Smooth muscle cell (in vitro differentiated cells): Measurements from ENCODE around the gene TTC9. TPM values are rescaled to one million over a fixed set of nuclear protein-coding genes. Genes with fewer than 3 reads are reported as not detected.

ENCODE experiments used
- DNase-seq: peaks from one replicate; lab custom pipeline; 2025; ENCODE audit not compliant: unreplicated experiment; lab: John Stamatoyannopoulos, UW
- H2AFZ ChIP-seq: fragments of 200-600 bp; sonication (generic); 2 replicates; pipeline ENCODE4 v1.6.0; 2016; ENCODE audit warnings: antibody characterized with exemption, low read depth, mild to moderate bottlenecking
- H3F3A ChIP-seq: fragments of 200-600 bp; sonication (generic); 2 replicates; pipeline ENCODE4 v1.6.0; 2017; ENCODE audit warnings: antibody characterized with exemption, low read depth
- H3K27ac ChIP-seq: fragments of 200-600 bp; sonication (generic); 2 replicates; pipeline ENCODE4 v1.5.1; 2016; ENCODE audit warnings: low read depth, mild to moderate bottlenecking
- H3K27me3 ChIP-seq: fragments of 200-600 bp; sonication (generic); 2 replicates; pipeline ENCODE4 v1.6.1; 2016; ENCODE audit warnings: low read depth, mild to moderate bottlenecking
- H3K36me3 ChIP-seq: fragments of 200-600 bp; sonication (generic); 2 replicates; pipeline ENCODE4 v1.5.1; 2016; ENCODE audit warnings: low read depth
- H3K4me1 ChIP-seq: fragments of 200-600 bp; sonication (generic); 2 replicates; pipeline ENCODE4 v1.5.1; 2016; ENCODE audit warnings: low read depth
- H3K4me2 ChIP-seq: fragments of 200-600 bp; sonication (generic); 2 replicates; pipeline ENCODE4 v1.6.0; 2016; ENCODE audit warnings: mild to moderate bottlenecking
- H3K4me3 ChIP-seq: fragments of 200-600 bp; sonication (generic); 2 replicates; pipeline ENCODE4 v1.5.1; 2016; ENCODE audit warnings: mild to moderate bottlenecking
- H3K79me2 ChIP-seq: fragments of 200-600 bp; sonication (generic); 2 replicates; pipeline ENCODE4 v1.6.0; 2016; ENCODE audit warnings: low read depth, mild to moderate bottlenecking
- H3K9ac ChIP-seq: fragments of 200-600 bp; sonication (generic); 2 replicates; pipeline ENCODE4 v1.6.0; 2016; ENCODE audit warnings: low read depth
- H3K9me3 ChIP-seq: fragments of 200-600 bp; sonication (generic); replicated peaks from 2 replicates; pipeline ENCODE4 v1.5.1; 2016; ENCODE audit warnings: low read depth
- H4K20me1 ChIP-seq: fragments of 200-600 bp; sonication (generic); 2 replicates; pipeline ENCODE4 v1.6.0; 2016; ENCODE audit warnings: low read depth
- CTCF ChIP-seq: fragments of 200-600 bp; sonication (generic); IDR thresholded peaks from 2 replicates; pipeline ENCODE4 v1.5.1; 2017; ENCODE audit warnings: borderline replicate concordance, mild to moderate bottlenecking, antibody characterized with exemption; ENCODE audit not compliant: insufficient read depth, poor library complexity, severe bottlenecking
- WGBS: methylation state at CpG from one replicate; pipeline ENCODE4 v1.1.7; 2016; ENCODE audit warnings: low lambda C conversion rate; 5-methylcytosine and 5-hydroxymethylcytosine counted together
- polyA plus RNA-seq: library from polyadenylated mRNA; unstranded; fragments of >200 nt; fragmentation: Nextera tagmentation; extraction: Ambion mirVana; gene quantifications from 2 replicates; pipeline ENCODE4 v1.2.1, GENCODE V29; 2016
- total RNA-seq: library from RNA; depleted of rRNA; stranded (reverse); fragments of >200 nt; gene quantifications from 2 replicates; pipeline ENCODE4 v1.2.3, GENCODE V29; 2014

Gene TTC9
- total and polyA plus RNA-seq, 2 experiments from 2014 or later: 1.2 to 4.4 TPM

DNA sequence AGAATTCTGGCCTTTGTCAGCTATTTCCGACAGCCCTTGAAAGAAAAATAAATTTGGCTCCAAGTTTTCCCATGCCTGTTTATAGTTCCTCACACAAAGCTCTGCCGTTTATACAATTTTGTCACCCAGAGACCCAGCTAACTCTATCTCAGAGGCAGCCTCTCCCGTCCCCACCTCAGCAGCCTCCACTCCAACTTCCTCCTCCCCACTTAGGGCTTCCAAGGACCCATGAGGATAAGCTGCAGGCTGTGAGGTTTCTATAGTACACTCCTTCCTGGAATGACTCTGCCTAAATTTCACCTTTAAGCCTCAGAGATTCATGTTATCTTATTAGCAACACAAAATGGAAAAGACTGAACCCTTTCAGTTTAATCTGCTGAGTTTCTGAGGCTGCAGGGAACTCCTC lies 71.8 kb downstream of the TTC9 start:
- Histone ChIP-seq H3F3A (no peaks in the 10 kb centered on the region), H2AFZ (peak overlapping the region; percentile 65), H3K27ac (no peak overlapping the region), H3K79me2 (no peaks in the 10 kb centered on the region), H4K20me1 (no peaks in the 10 kb centered on the region), H3K9ac (no peak overlapping the region), H3K4me1 (no peaks in the 10 kb centered on the region), H3K4me2 (no peak overlapping the region), H3K4me3 (no peak overlapping the region), H3K9me3 (no peaks in the 10 kb centered on the region), H3K27me3 (no peaks in the 10 kb centered on the region), H3K36me3 (no peaks in the 10 kb centered on the region)
- no peak for TF ChIP-seq CTCF
- no peak for DNase-seq
- 23% methylated on average over 3 of the region's 3 CpGs for WGBS

DNA sequence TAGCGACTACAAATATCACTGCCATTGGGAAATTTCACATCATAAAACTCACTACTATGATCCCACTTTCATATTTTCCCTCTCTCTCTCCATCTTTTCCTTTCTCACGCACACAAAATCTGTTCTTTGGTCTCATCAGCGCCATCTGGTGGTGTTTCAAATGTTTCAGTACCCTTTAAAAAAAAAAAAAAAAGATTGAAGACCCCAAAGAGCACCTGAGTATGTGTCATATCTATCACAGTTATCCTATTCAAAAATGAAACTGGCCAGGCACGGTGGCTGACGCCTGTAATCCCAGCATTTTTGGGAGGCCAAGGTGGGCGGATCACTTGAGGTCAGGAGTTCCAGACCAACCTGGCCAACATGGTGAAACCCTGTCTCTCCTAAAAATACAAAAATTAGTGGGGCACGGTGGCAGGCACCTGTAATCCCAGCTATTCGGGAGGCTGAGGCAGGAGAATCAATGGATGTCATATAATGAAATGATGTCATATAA lies 72.4 kb downstream of the TTC9 start:
- no peak overlapping the region for H3K4me2 ChIP-seq
- no peaks in the 10 kb centered on the region for H3K79me2 ChIP-seq
- H3K9ac ChIP-seq: no peak overlapping the region
- peak; percentile 70 for TF ChIP-seq CTCF
- H3K4me3 ChIP-seq: no peak overlapping the region
- no peaks in the 10 kb centered on the region for H3K4me1 ChIP-seq
- H4K20me1 ChIP-seq: no peaks in the 10 kb centered on the region
- H3K27me3 ChIP-seq: no peaks in the 10 kb centered on the region
- no peaks in the 10 kb centered on the region for H3K36me3 ChIP-seq
- no peak for DNase-seq
- H3F3A ChIP-seq: no peaks in the 10 kb centered on the region
- H3K27ac ChIP-seq: no peak overlapping the region
- WGBS: 20% methylated on average over 8 of the region's 8 CpGs
- no peaks in the 10 kb centered on the region for H3K9me3 ChIP-seq
- H2AFZ ChIP-seq: no peak overlapping the region

DNA sequence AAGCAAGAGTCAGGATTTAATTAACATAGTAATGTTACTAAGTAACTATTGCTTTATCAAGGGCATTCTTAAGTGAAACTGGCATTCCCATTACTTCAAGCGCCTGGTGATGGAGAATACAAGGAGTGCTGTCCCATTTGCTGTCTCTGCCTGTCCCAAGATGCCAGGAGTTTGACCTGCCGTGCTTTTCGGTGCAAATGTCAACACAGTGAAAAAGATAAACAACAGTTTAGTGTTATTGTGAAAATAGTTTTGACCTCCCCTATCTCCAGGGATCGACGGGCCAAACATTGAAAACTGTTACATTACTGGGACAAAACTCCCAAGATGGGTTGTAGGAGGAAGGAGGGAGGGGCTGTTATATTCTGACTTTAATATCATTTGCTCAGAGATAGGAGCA lies 74.8 kb downstream of the TTC9 start:
- Histone ChIP-seq H3K4me2 (no peak overlapping the region), H3F3A (no peaks in the 10 kb centered on the region), H3K9me3 (no peaks in the 10 kb centered on the region), H2AFZ (no peak overlapping the region), H3K36me3 (no peaks in the 10 kb centered on the region), H3K79me2 (no peaks in the 10 kb centered on the region), H3K9ac (no peak overlapping the region), H3K4me3 (no peak overlapping the region), H3K27me3 (no peaks in the 10 kb centered on the region), H3K4me1 (no peaks in the 10 kb centered on the region), H3K27ac (no peak overlapping the region), H4K20me1 (no peaks in the 10 kb centered on the region)
- WGBS: 64% methylated on average over 5 of the region's 5 CpGs
- no peak for DNase-seq
- no peak for TF ChIP-seq CTCF

GRCh38 chr14:70716958-70717357 lies 75.2 kb downstream of the TTC9 start:
- Histone ChIP-seq H3K4me3 (no peak overlapping the region), H4K20me1 (no peaks in the 10 kb centered on the region), H3K36me3 (no peaks in the 10 kb centered on the region), H3K79me2 (no peaks in the 10 kb centered on the region), H3K27me3 (no peaks in the 10 kb centered on the region), H3K4me2 (no peak overlapping the region), H2AFZ (no peak overlapping the region), H3K27ac (no peak overlapping the region), H3K9me3 (no peaks in the 10 kb centered on the region), H3F3A (no peaks in the 10 kb centered on the region), H3K9ac (no peak overlapping the region), H3K4me1 (no peaks in the 10 kb centered on the region)
- TF ChIP-seq CTCF: no peak
- no peak for DNase-seq
- WGBS: 74% methylated on average over 1 of the region's 1 CpG
